GM12873 (cell line): ENCODE data around the gene HOXD10.

Experiments used
- CTCF ChIP-seq: IDR thresholded peaks from 2 replicates; pipeline ENCODE4 v1.5.1; 2012; ENCODE audit warnings: low read depth, mild to moderate bottlenecking, moderate library complexity, low read length, control low read depth; ENCODE audit not compliant: insufficient read depth; ENCODE audit errors: missing control alignments

Gene HOXD10

GRCh38 chr2:176137252-176137580, 20.6 kb downstream of the HOXD10 start:
- TF ChIP-seq CTCF: no peak

GRCh38 chr2:176137906-176138305, 21.3 kb downstream of the HOXD10 start:
- no peak for TF ChIP-seq CTCF

GRCh38 chr2:176138526-176138922, 21.9 kb downstream of the HOXD10 start:
- TF ChIP-seq CTCF: no peak

GRCh38 chr2:176138923-176139660, 22.5 kb downstream of the HOXD10 start:
- TF ChIP-seq CTCF: no peak

GRCh38 chr2:176139661-176140512, 23.3 kb downstream of the HOXD10 start:
- no peak for TF ChIP-seq CTCF

GRCh38 chr2:176140513-176141317, 24.1 kb downstream of the HOXD10 start:
- peak; percentile 86 for TF ChIP-seq CTCF

- no peak for TF ChIP-seq CTCF
These were observed 25.7 kb downstream of the HOXD10 start for GRCh38 chr2:176142281-176142680.
